ENCODE results near the gene LHX6.

Gene LHX6

GRCh38 chr9:122221183-122221811 is 7.5 kb downstream of the LHX6 start:
- no peak for TF ChIP-seq SPI1 (IDR thresholded peaks at IDR 0.05; ENCODE audit: borderline replicate concordance, low read depth)
- TF ChIP-seq GABPA (IDR thresholded peaks at IDR 0.05; ENCODE audit: low read depth), result no peak
- TF ChIP-seq POLR2AphosphoS5 (IDR thresholded peaks at IDR 0.05; ENCODE audit: low read depth), result no peak
- TF ChIP-seq REST (IDR thresholded peaks at IDR 0.05; ENCODE audit: insufficient replicate concordance, low read depth), result no peak
- TF ChIP-seq CTCF (IDR thresholded peaks at IDR 0.05; ENCODE audit: insufficient read depth, low read length), result no peak
- H3K27me3 ChIP-seq (ENCODE audit: insufficient read depth, poor library complexity, severe bottlenecking), result peaks cover 64% of the 10 kb centered on the region
- no peak overlapping the region for H3K4me3 ChIP-seq (replicated peaks; ENCODE audit: insufficient read depth, low read length)
- no peak for DNase-seq (ENCODE audit: low read depth in 1 of 2, low spot score in 1 of 2)
- no peak overlapping the region for H3K27ac ChIP-seq (replicated peaks)

- Histone ChIP-seq H3K27ac (replicated peaks) (no peak overlapping the region), H3K27me3 (ENCODE audit: insufficient read depth, poor library complexity, severe bottlenecking) (peaks cover 58% of the 10 kb centered on the region), H3K4me3 (replicated peaks; ENCODE audit: insufficient read depth, low read length) (no peak overlapping the region)
- no peak for DNase-seq (ENCODE audit: low read depth in 1 of 2, low spot score in 1 of 2)
- TF ChIP-seq REST (IDR thresholded peaks at IDR 0.05; ENCODE audit: insufficient replicate concordance, low read depth), result no peak
These were observed 8.0 kb downstream of the LHX6 start for GRCh38 chr9:122220673-122221182.

- no peak overlapping the region for H3K4me3 ChIP-seq (replicated peaks; ENCODE audit: insufficient read depth, low read length)
- no peak for DNase-seq (ENCODE audit: low read depth in 1 of 2, low spot score in 1 of 2)
- no peak for TF ChIP-seq GABPA (IDR thresholded peaks at IDR 0.05; ENCODE audit: low read depth)
- no peak for TF ChIP-seq CTCF (IDR thresholded peaks at IDR 0.05; ENCODE audit: insufficient read depth, low read length)
- no peak for TF ChIP-seq REST (IDR thresholded peaks at IDR 0.05; ENCODE audit: insufficient replicate concordance, low read depth)
- no peak for TF ChIP-seq SPI1 (IDR thresholded peaks at IDR 0.05; ENCODE audit: borderline replicate concordance, low read depth)
- TF ChIP-seq POLR2AphosphoS5 (IDR thresholded peaks at IDR 0.05; ENCODE audit: low read depth), result no peak
These were observed 8.7 kb downstream of the LHX6 start for GRCh38 chr9:122219856-122220672.

More at GRCh38 chr9:122219856-122220672, 8.7 kb downstream of the LHX6 start:
- Histone ChIP-seq H3K27ac (replicated peaks) (no peak overlapping the region), H3K27me3 (ENCODE audit: insufficient read depth, poor library complexity, severe bottlenecking) (peaks cover 56% of the 10 kb centered on the region)
